B cell (primary cell): ENCODE results near the gene ADGRB2.

ENCODE experiments used
- CTCF ChIP-seq: fragments of 200-600 bp; IDR thresholded peaks from one replicate; pipeline ENCODE4 v1.8.0; 2022; ENCODE audit warnings: antibody characterized with exemption, mild to moderate bottlenecking
- EZH2 ChIP-seq: IDR thresholded peaks from 2 replicates; pipeline ENCODE4 v1.6.1; 2012; ENCODE audit warnings: borderline replicate concordance, low read depth, mild to moderate bottlenecking, moderate library complexity, low read length; ENCODE audit not compliant: insufficient read depth, poor library complexity, severe bottlenecking

GRCh38 chr1:31732751-31733289, 31.3 kb downstream of the ADGRB2 start:
- TF ChIP-seq CTCF, result no peak
- no peak for TF ChIP-seq EZH2
